Gastrocnemius medialis (tissue), 4 donors: ENCODE data around the gene ZNF841.

ENCODE experiments used
- CTCF ChIP-seq, 5 experiments: fragments of 450-650 bp in 3 of 5; fragments of 200-600 bp in 2 of 5; sonication (generic) in 2 of 5; IDR thresholded peaks in 4 of 5; conservative IDR thresholded peaks in 1 of 5; 1 replicate in 4 of 5; 2 replicates in 1 of 5; pipeline ENCODE4 v1.5.1; 2016 to 2019; ENCODE audit warnings: antibody characterized with exemption in 5 of 5, mild to moderate bottlenecking in 3 of 5, moderate library complexity in 3 of 5
- POLR2A ChIP-seq, 2 donors: fragments of 450-650 bp; IDR thresholded peaks; one replicate each; pipeline ENCODE4 v1.6.1; 2017; ENCODE audit warnings: antibody characterized with exemption in 2 of 2, mild to moderate bottlenecking in 2 of 2, moderate library complexity in 2 of 2

GRCh38 chr19:52094526-52095130 is 937 bp downstream of the ZNF841 start:
- TF ChIP-seq POLR2A (IDR thresholded peaks at IDR 0.05): no peak
- TF ChIP-seq CTCF (IDR thresholded peaks at IDR 0.05 in 4 of 5, conservative IDR thresholded peaks at IDR 0.05 in 1 of 5): no peak
